Ishikawa (cell line): ENCODE results near the gene EYA4.

ENCODE experiments used
- CEBPB ChIP-seq: IDR thresholded peaks from 2 replicates; pipeline ENCODE4 v1.6.1; 2012
- CREB1 ChIP-seq: IDR thresholded peaks from 2 replicates; pipeline ENCODE4 v1.6.1; 2012; ENCODE audit warnings: low read depth
- EP300 ChIP-seq: IDR thresholded peaks from 2 replicates; pipeline ENCODE4 v1.6.1; 2012; ENCODE audit warnings: borderline replicate concordance
- NFIC ChIP-seq: IDR thresholded peaks from 2 replicates; pipeline ENCODE4 v1.6.1; 2012
- RAD21 ChIP-seq: IDR thresholded peaks from 2 replicates; pipeline ENCODE4 v1.6.1; 2012; ENCODE audit warnings: low read depth
- REST ChIP-seq: IDR thresholded peaks from 2 replicates; pipeline ENCODE4 v1.6.1; 2012; ENCODE audit warnings: low read depth, mild to moderate bottlenecking
- TAF1 ChIP-seq: IDR thresholded peaks from 2 replicates; pipeline ENCODE4 v1.6.1; 2012; ENCODE audit warnings: low read depth, mild to moderate bottlenecking
- YY1 ChIP-seq: IDR thresholded peaks from 2 replicates; pipeline ENCODE4 v1.6.1; 2012; ENCODE audit warnings: low read depth
- TF ChIP-seq, protein P1 (sequence below): IDR thresholded peaks from 2 replicates; pipeline ENCODE4 v1.6.1; 2012

- TF ChIP-seq NFIC (no peak), REST (no peak), YY1 (no peak), CEBPB (no peak), TAF1 (no peak), RAD21 (no peak), CREB1 (no peak), EP300 (no peak)
- TF ChIP-seq, protein P1, sequence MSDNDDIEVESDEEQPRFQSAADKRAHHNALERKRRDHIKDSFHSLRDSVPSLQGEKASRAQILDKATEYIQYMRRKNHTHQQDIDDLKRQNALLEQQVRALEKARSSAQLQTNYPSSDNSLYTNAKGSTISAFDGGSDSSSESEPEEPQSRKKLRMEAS = no peak
Observed at GRCh38 chr6:133358574-133359150, 117.5 kb downstream of the EYA4 start.
